Loucy (cell line): Measurements from ENCODE around the gene ACVRL1.

ENCODE experiments used
- H2AFZ ChIP-seq: fragments of 200-600 bp; sonication (generic); 2 replicates; pipeline ENCODE4 v1.6.0; 2016; ENCODE audit warnings: antibody characterized with exemption, mild to moderate bottlenecking, low read length, moderate library complexity
- H3F3A ChIP-seq: fragments of 200-600 bp; 2 replicates; pipeline ENCODE4 v1.6.0; 2016; ENCODE audit warnings: antibody characterized with exemption, low read depth, mild to moderate bottlenecking
- H3K27me3 ChIP-seq: fragments of 200-600 bp; sonication (generic); 2 replicates; pipeline ENCODE4 v1.6.1; 2014; ENCODE audit warnings: low read length, mild to moderate bottlenecking; ENCODE audit not compliant: insufficient read depth, poor library complexity, severe bottlenecking
- H3K36me3 ChIP-seq: fragments of 200-600 bp; sonication (generic); 2 replicates; pipeline ENCODE4 v1.6.1; 2016; ENCODE audit warnings: low read length; ENCODE audit not compliant: insufficient read depth
- H3K4me1 ChIP-seq: fragments of 200-600 bp; sonication (generic); 2 replicates; pipeline ENCODE4 v1.5.1; 2014; ENCODE audit warnings: low read length, mild to moderate bottlenecking; ENCODE audit not compliant: insufficient read depth, poor library complexity, severe bottlenecking
- H3K4me2 ChIP-seq: fragments of 200-600 bp; sonication (generic); 2 replicates; pipeline ENCODE4 v1.6.0; 2014; ENCODE audit warnings: antibody characterized with exemption, low read length, low read depth, mild to moderate bottlenecking; ENCODE audit not compliant: poor library complexity, severe bottlenecking
- H3K4me3 ChIP-seq: fragments of 200-600 bp; sonication (generic); 2 replicates; pipeline ENCODE4 v1.5.1; 2014; ENCODE audit warnings: low read length, mild to moderate bottlenecking, mixed read lengths; ENCODE audit not compliant: poor library complexity, severe bottlenecking
- H3K79me2 ChIP-seq: fragments of 200-600 bp; sonication (generic); 2 replicates; pipeline ENCODE4 v1.6.1; 2014; ENCODE audit warnings: low read length; ENCODE audit not compliant: insufficient read depth
- H3K9ac ChIP-seq: fragments of 200-600 bp; sonication (generic); 2 replicates; pipeline ENCODE4 v1.6.0; 2014; ENCODE audit warnings: mild to moderate bottlenecking, low read depth, low read length, moderate library complexity; ENCODE audit not compliant: poor library complexity, severe bottlenecking
- H3K9me2 ChIP-seq: fragments of 200-600 bp; sonication (generic); replicated peaks from 2 replicates; pipeline ENCODE4 v1.6.1; 2016; ENCODE audit warnings: low read depth, low read length, mixed read lengths
- H3K9me3 ChIP-seq: fragments of 200-600 bp; sonication (generic); 2 replicates; pipeline ENCODE4 v1.6.1; 2014; ENCODE audit warnings: mild to moderate bottlenecking, antibody characterized with exemption, low read length, low read depth; ENCODE audit not compliant: insufficient read depth
- H4K20me1 ChIP-seq: fragments of 200-600 bp; sonication (generic); 2 replicates; pipeline ENCODE4 v1.6.0; 2014; ENCODE audit warnings: antibody characterized with exemption, low read length, mild to moderate bottlenecking; ENCODE audit not compliant: insufficient read depth, poor library complexity, severe bottlenecking
- CTCF ChIP-seq: fragments of 200-600 bp; sonication (generic); conservative IDR thresholded peaks from 2 replicates; pipeline ENCODE4 v1.5.1; 2014; ENCODE audit warnings: mild to moderate bottlenecking, antibody characterized with exemption, low read length
- EZH2phosphoT487 ChIP-seq: fragments of 200-600 bp; IDR thresholded peaks from 2 replicates; pipeline ENCODE4 v1.6.1; 2018; ENCODE audit warnings: antibody characterized with exemption, mild to moderate bottlenecking, moderate library complexity, borderline replicate concordance

Gene ACVRL1

GRCh38 chr12:51920046-51920445 is 12.7 kb downstream of the ACVRL1 start:
- H3K9me2 ChIP-seq = no peaks in the 10 kb centered on the region
- H3K79me2 ChIP-seq = no peaks in the 10 kb centered on the region
- no peaks in the 10 kb centered on the region for H3K27me3 ChIP-seq
- no peak overlapping the region for H3K9ac ChIP-seq
- H3K9me3 ChIP-seq = no peaks in the 10 kb centered on the region
- H3K4me3 ChIP-seq = no peak overlapping the region
- no peaks in the 10 kb centered on the region for H3K36me3 ChIP-seq
- no peak overlapping the region for H3K4me2 ChIP-seq
- H3K4me1 ChIP-seq = peaks cover 4% of the 10 kb centered on the region
- H4K20me1 ChIP-seq = no peaks in the 10 kb centered on the region
- no peaks in the 10 kb centered on the region for H3F3A ChIP-seq
- TF ChIP-seq CTCF (no peak), EZH2phosphoT487 (no peak)
- H2AFZ ChIP-seq = no peak overlapping the region

GRCh38 chr12:51921017-51921725 is 13.9 kb downstream of the ACVRL1 start:
- Histone ChIP-seq H3K9me3 (no peaks in the 10 kb centered on the region), H2AFZ (no peak overlapping the region), H3K4me1 (peaks cover 15% of the 10 kb centered on the region), H3F3A (no peaks in the 10 kb centered on the region), H3K4me2 (no peak overlapping the region), H3K27me3 (no peaks in the 10 kb centered on the region), H3K4me3 (no peak overlapping the region), H3K79me2 (no peaks in the 10 kb centered on the region), H3K36me3 (no peaks in the 10 kb centered on the region), H3K9me2 (no peaks in the 10 kb centered on the region), H3K9ac (no peak overlapping the region), H4K20me1 (no peaks in the 10 kb centered on the region)
- TF ChIP-seq CTCF (no peak), EZH2phosphoT487 (no peak)

GRCh38 chr12:51922146-51922545 is 14.8 kb downstream of the ACVRL1 start:
- Histone ChIP-seq H3K4me1 (peaks cover 20% of the 10 kb centered on the region), H3K36me3 (no peaks in the 10 kb centered on the region), H3K4me2 (no peak overlapping the region), H3K27me3 (no peaks in the 10 kb centered on the region), H2AFZ (no peak overlapping the region), H3K9me3 (no peaks in the 10 kb centered on the region), H3K79me2 (no peaks in the 10 kb centered on the region), H3F3A (no peaks in the 10 kb centered on the region), H3K4me3 (no peak overlapping the region), H3K9me2 (no peaks in the 10 kb centered on the region), H4K20me1 (no peaks in the 10 kb centered on the region), H3K9ac (no peak overlapping the region)
- TF ChIP-seq EZH2phosphoT487 (no peak), CTCF (no peak)
